ENCODE measurements around the gene ACER1.
"Not testable (repeated sequence)": the region's sequence is repeated elsewhere in the genome, so short reads cannot be mapped to it uniquely, and the experiment has no call there.

The ACER1 gene

GRCh38 chr19:6359568-6360341 is 26.3 kb upstream of the ACER1 start:
- POLR2A ChIA-PET, result interaction anchor here (1.9 kb wide), 1 partner anchor 13 kb away, joined by 17 read pairs; the partner anchor contains the start of gene ALKBH7
- no peak for TF ChIP-seq CTCF (IDR thresholded peaks at IDR 0.05; ENCODE audit: insufficient read depth, low read length, missing control alignments)
- H3K4me3 ChIP-seq (ENCODE audit: low read depth, low read length), result no peak overlapping the region
- CTCF ChIA-PET, result interaction anchor here (1.4 to 1.8 kb wide), 3 partner anchors 7 to 373 kb away, joined by 4 to 8 read pairs (median 5); no protein-coding TSS in a partner anchor
- DNase-seq (ENCODE audit: low read depth, low spot score), result no peak

GRCh38 chr19:6358003-6358402 is 24.6 kb upstream of the ACER1 start:
- TF ChIP-seq CTCF (IDR thresholded peaks at IDR 0.05; ENCODE audit: insufficient read depth, low read length, missing control alignments), result no peak
- no peak for DNase-seq (ENCODE audit: low read depth, low spot score)
- POLR2A ChIA-PET, result interaction anchor here (0.7 kb wide), 1 partner anchor 266 kb away, joined by 4 read pairs; no protein-coding TSS in a partner anchor
- CTCF ChIA-PET, result interaction anchor here (1.9 kb wide), 2 partner anchors 140 to 232 kb away, joined by 5 to 7 read pairs; no protein-coding TSS in a partner anchor
- H3K4me3 ChIP-seq (ENCODE audit: low read depth, low read length), result no peak overlapping the region

- ChIA-PET CTCF (interaction anchor here (1.7 to 1.9 kb wide), 3 partner anchors 12 to 231 kb away, joined by 5 to 7 read pairs (median 5); no protein-coding TSS in a partner anchor), POLR2A (no interaction called here)
- no peak overlapping the region for H3K4me3 ChIP-seq (ENCODE audit: low read depth, low read length)
- TF ChIP-seq CTCF (IDR thresholded peaks at IDR 0.05; ENCODE audit: insufficient read depth, low read length, missing control alignments), result no peak
- DNase-seq (ENCODE audit: low read depth, low spot score), result no peak
These were observed 23.8 kb upstream of the ACER1 start for GRCh38 chr19:6357174-6357573.

GRCh38 chr19:6355321-6356040 is 22.1 kb upstream of the ACER1 start:
- DNase-seq (ENCODE audit: low read depth, low spot score); H3K4me3 ChIP-seq (ENCODE audit: low read depth, low read length); POLR2A ChIA-PET: not testable (repeated sequence)
- CTCF ChIA-PET, result interaction anchor here (1.1 kb wide), 1 partner anchor 137 kb away, joined by 5 read pairs; no protein-coding TSS in a partner anchor

- ChIA-PET POLR2A (no interaction called here), CTCF (interaction anchor here (0.6 to 4.0 kb wide), 15 partner anchors 9 to 365 kb away, joined by 3 to 17 read pairs (median 5); partner anchors contain the start of gene ALKBH7)
- no peak for DNase-seq (ENCODE audit: low read depth, low spot score)
- H3K4me3 ChIP-seq (ENCODE audit: low read depth, low read length), result no peak overlapping the region
- TF ChIP-seq CTCF (IDR thresholded peaks at IDR 0.05; ENCODE audit: insufficient read depth, low read length, missing control alignments), result peak; percentile 27
These were observed 20.8 kb upstream of the ACER1 start for GRCh38 chr19:6354098-6354674.

- H3K4me3 ChIP-seq (ENCODE audit: low read depth, low read length), result no peak overlapping the region
- no peak for TF ChIP-seq CTCF (IDR thresholded peaks at IDR 0.05; ENCODE audit: insufficient read depth, low read length, missing control alignments)
- CTCF ChIA-PET, result interaction anchor here (1.1 to 4.0 kb wide), 10 partner anchors 8 to 385 kb away, joined by 3 to 17 read pairs (median 4); partner anchors contain the start of gene CLPP
- POLR2A ChIA-PET, result no interaction called here
- DNase-seq (ENCODE audit: low read depth, low spot score), result no peak
These were observed 19.2 kb upstream of the ACER1 start for GRCh38 chr19:6352381-6353165.

All from AG04449 (cell line).